Panc1 (cell line): Measurements from ENCODE around the gene WSCD1.

Experiments used
- POLR2AphosphoS5 ChIP-seq: IDR thresholded peaks from 2 replicates; pipeline ENCODE4 v1.6.1; 2012; ENCODE audit warnings: mild to moderate bottlenecking, low read depth, low read length, moderate library complexity
- REST ChIP-seq, 2 experiments: IDR thresholded peaks; 2 replicates each; pipeline ENCODE4 v1.6.1; 2011 to 2012; ENCODE audit warnings: low read depth in 2 of 2, control low read depth in 1 of 2, low read length in 1 of 2, mild to moderate bottlenecking in 1 of 2, moderate library complexity in 1 of 2; ENCODE audit not compliant: insufficient read depth in 1 of 2
- TF ChIP-seq, protein P1 (sequence below): fragments of 450-650 bp; IDR thresholded peaks from 2 replicates; pipeline ENCODE4 v1.5.1; 2017; ENCODE audit warnings: mild to moderate bottlenecking

DNA sequence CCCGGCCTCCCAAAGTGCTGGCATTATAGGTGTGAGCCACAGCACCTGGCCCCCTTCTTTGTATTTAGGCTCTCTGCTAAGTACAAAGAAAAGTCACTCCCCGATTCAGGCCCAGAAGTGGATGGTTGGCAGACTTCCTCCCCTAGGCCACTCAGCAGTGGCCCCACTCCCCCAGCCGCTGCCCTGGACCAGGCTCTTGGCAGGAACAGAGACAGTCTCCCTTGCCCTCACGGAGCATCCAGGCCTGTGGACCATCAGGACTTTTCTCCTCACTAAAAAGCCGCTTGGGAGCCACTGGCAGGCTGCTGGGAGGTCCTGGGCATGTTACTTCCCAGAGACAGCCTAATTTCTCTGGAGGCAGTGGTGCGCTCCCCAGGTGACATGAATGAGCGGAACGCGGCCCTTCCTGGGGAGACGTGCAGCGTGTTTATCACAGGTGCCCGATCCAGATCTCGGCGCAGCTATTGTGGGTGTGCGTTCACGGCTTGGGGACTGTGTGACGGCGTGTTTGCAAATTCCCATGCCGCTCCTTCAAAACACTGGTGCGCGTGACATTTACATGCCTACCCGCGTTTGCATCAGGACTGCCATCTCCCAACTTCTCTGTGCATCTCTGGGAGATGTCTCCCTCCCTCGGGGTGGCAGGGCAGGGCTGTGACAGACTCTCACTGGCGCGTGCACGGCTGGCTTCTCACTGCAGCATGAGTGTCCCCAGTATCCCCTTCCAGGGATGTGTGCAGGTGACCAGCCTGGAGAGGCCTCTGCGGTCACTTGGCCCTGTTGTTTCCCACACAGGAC lies 16.6 kb downstream of the WSCD1 start:
- TF ChIP-seq, protein P1, sequence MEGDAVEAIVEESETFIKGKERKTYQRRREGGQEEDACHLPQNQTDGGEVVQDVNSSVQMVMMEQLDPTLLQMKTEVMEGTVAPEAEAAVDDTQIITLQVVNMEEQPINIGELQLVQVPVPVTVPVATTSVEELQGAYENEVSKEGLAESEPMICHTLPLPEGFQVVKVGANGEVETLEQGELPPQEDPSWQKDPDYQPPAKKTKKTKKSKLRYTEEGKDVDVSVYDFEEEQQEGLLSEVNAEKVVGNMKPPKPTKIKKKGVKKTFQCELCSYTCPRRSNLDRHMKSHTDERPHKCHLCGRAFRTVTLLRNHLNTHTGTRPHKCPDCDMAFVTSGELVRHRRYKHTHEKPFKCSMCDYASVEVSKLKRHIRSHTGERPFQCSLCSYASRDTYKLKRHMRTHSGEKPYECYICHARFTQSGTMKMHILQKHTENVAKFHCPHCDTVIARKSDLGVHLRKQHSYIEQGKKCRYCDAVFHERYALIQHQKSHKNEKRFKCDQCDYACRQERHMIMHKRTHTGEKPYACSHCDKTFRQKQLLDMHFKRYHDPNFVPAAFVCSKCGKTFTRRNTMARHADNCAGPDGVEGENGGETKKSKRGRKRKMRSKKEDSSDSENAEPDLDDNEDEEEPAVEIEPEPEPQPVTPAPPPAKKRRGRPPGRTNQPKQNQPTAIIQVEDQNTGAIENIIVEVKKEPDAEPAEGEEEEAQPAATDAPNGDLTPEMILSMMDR, result no peak
- TF ChIP-seq POLR2AphosphoS5, result no peak
- TF ChIP-seq REST (IDR thresholded peaks at IDR 0.05; ENCODE audit: insufficient read depth in 1 of 2, low read depth in 2 of 2, low read length in 1 of 2), result no peak
